ENCODE measurements around the gene ADNP.

Gene ADNP

DNA sequence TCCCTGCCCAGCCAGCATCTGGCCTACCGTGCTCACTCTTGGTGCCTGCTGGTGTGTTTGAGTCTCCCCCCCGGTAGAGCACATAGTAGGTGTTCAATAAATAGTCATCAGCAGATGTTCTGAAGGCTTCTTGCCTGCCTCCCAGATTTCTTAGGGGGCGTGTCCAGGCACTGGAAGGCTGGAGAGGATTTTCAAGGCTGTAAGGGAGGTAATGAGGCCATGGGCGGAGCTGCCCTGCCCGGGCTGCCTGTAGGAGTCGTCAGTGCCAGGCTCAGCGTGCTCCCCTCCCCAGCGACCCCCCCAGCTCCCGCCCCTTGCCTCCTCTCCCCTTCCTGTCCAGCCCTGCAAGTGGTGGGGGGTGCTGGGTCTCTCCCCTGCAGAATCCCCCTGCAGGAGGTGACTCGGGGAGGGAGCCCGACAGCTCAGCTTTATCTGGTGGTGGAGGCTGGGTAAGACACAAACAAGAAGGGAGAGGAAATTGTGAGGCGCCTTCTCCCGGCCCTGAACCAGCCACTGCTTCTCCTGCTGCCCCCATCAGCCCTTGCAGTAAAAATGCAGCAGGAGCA lies 80.4 kb downstream of the ADNP start:
- Mint-ChIP-seq H3K9me3 (no peaks in the 10 kb centered on the region), H3K27ac (no peak overlapping the region), H3K4me1 (peaks cover 19% of the 10 kb centered on the region), H3K4me3 (no peak overlapping the region), H3K36me3 (ENCODE audit: low read depth) (no peaks in the 10 kb centered on the region), H3K27me3 (ENCODE audit: low read depth) (peaks cover 24% of the 10 kb centered on the region)
- TF ChIP-seq, protein P1, sequence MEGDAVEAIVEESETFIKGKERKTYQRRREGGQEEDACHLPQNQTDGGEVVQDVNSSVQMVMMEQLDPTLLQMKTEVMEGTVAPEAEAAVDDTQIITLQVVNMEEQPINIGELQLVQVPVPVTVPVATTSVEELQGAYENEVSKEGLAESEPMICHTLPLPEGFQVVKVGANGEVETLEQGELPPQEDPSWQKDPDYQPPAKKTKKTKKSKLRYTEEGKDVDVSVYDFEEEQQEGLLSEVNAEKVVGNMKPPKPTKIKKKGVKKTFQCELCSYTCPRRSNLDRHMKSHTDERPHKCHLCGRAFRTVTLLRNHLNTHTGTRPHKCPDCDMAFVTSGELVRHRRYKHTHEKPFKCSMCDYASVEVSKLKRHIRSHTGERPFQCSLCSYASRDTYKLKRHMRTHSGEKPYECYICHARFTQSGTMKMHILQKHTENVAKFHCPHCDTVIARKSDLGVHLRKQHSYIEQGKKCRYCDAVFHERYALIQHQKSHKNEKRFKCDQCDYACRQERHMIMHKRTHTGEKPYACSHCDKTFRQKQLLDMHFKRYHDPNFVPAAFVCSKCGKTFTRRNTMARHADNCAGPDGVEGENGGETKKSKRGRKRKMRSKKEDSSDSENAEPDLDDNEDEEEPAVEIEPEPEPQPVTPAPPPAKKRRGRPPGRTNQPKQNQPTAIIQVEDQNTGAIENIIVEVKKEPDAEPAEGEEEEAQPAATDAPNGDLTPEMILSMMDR (IDR thresholded peaks at IDR 0.05; ENCODE audit: unreplicated experiment in 3 of 3): no peak

DNA sequence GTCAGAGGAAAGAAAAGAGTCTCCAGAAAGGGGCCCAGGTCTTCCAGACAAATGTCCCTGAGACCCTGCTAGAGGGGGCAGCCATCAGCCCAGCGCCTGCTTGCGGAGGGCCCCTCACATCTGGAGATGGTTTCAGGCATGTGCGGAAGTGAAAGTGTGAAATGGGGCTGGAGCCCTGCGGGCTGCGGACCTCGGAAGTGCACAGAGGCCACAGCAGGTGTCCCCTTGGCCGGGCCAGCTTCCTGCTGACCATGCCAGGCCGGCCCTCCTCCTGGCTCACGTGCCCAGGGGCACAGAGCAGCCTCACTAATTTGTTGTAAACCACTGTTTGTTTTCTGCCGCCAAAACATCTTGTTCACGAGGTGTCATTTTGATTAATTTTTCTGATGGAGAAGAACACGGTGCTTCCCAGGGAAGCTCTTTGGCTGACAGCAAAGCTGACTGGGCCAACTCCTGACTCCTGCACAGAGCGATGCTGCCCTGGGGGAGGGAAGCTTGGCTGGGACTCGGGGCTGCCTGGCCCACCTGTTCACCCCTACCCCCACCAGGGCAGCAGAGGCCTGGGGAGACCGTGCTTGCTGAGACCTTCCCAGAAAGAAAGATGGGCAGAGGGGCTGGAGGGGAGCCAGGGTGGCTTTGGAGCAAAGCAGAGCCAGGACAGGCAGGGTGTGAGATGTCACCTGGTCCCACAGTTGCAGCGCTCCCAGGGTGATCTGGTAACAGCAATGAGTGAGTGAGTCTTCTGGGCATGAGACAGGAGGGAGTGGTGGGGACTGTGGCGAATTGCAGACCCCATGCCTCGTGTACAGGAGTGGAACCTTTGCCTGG lies 82.2 kb downstream of the ADNP start:
- Mint-ChIP-seq H3K36me3 (ENCODE audit: low read depth) (no peaks in the 10 kb centered on the region), H3K4me3 (no peak overlapping the region), H3K4me1 (peaks cover 19% of the 10 kb centered on the region), H3K9me3 (no peaks in the 10 kb centered on the region), H3K27ac (peak overlapping the region in 1 of 3 experiments; percentile 5), H3K27me3 (ENCODE audit: low read depth) (peaks cover 13% of the 10 kb centered on the region)
- TF ChIP-seq, protein P1 (IDR thresholded peaks at IDR 0.05; ENCODE audit: unreplicated experiment in 3 of 3): no peak

DNA sequence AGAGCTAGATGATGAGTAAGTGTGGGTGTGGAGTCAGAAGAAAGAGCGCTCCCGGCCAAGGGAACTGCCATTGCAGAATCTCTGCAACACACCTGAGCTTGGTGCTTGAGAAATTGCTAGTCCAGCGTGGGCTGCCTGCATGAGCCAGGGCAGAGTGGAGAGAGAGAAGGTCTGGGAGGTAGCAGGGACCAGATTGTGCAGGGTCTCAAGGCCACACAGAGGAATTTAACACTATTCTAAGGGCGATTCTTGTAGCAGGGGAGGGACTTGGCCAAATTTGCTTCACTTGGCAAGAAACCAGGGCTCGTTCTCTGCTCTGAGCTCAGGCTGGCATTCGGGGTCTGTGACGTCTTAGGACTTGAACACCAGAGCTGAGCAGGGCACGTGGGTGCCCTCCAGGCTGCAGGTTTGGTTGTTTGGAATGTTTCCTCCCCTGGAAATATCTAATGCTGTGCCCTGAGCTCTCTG lies 82.9 kb downstream of the ADNP start:
- TF ChIP-seq, protein P1 (IDR thresholded peaks at IDR 0.05; ENCODE audit: unreplicated experiment in 3 of 3): no peak

DNA sequence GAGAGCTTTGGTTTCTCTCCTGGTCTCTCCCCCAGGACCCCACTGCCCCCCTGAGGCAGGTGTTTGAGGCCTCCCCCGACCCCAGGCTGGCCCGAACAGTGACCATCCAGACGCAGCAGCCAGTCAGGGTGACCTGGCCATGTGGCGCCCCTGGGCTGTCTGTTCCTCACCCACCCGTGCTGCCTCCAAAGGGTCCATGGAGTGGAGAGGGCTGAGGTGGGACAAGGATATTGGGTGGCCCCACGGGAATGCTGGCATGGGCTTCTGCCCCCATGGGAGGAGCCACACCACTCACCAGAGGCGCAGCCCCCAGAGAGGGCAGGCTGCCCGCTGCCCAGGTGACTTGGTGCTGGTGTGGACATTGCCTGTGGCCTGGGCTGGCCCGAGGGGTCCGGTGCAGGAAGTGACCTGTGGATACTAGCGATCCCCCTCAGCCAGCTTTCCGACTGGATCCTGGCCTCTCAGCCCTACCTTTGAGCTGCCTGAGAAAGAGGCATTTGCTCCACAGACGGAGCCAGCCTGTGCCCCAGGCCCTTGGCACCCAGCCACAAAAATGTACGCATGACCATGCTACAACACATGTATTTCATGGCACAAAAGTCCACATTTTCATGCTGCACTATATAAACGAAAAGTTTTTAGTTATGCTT lies 85.5 kb downstream of the ADNP start:
- no peak overlapping the region for H3K4me3 Mint-ChIP-seq
- H3K36me3 Mint-ChIP-seq (ENCODE audit: low read depth): no peaks in the 10 kb centered on the region
- TF ChIP-seq, protein P1 (IDR thresholded peaks at IDR 0.05; ENCODE audit: unreplicated experiment in 3 of 3): no peak
- H3K9me3 Mint-ChIP-seq: no peaks in the 10 kb centered on the region
- H3K27me3 Mint-ChIP-seq (ENCODE audit: low read depth): peaks cover 5% of the 10 kb centered on the region
- H3K4me1 Mint-ChIP-seq: peaks cover 19% of the 10 kb centered on the region
- H3K27ac Mint-ChIP-seq: no peak overlapping the region

More for the DNA sequence above, 82.9 kb downstream of the ADNP start:
- peak overlapping the region in 2 of 3 experiments; percentile 5 to 28 for H3K27ac Mint-ChIP-seq
- H3K9me3 Mint-ChIP-seq: no peaks in the 10 kb centered on the region
- H3K4me3 Mint-ChIP-seq: no peak overlapping the region
- no peaks in the 10 kb centered on the region for H3K36me3 Mint-ChIP-seq (ENCODE audit: low read depth)
- H3K4me1 Mint-ChIP-seq: peaks cover 19% of the 10 kb centered on the region
- peaks cover 12% of the 10 kb centered on the region for H3K27me3 Mint-ChIP-seq (ENCODE audit: low read depth)

DNA sequence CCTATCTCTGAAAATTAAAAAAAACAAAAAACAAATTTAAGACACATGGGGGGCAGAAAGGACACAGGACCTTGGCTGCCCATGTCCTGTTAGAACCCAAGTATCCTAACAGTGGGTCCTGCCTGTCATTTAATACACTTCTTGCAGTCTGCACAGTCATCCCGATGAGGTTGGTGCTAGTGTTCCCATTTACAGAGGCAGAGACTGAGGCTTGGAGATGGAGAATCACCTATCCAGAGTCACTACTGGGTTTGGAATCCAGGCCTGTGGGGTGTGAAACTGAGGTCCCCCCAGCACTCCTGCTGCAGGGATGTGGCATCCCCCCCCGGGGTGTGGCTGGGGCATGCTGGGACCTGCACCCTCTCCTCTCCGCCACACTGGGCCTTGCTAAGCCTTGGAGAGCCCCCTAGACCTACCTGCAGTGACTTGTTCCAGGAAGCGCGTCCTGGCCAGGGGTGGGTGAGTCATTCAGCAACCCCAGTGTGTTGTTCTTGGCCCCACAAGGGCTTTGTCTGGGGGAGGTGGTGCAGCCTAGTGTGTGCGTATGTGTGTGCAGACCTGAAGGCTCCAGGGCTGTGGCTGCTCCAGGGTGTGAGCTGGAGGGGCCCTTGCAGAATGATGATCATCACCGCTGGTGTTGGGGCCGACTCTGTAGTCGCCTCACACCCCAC lies 86.7 kb downstream of the ADNP start:
- no peaks in the 10 kb centered on the region for H3K27me3 Mint-ChIP-seq (ENCODE audit: low read depth)
- TF ChIP-seq, protein P1 (IDR thresholded peaks at IDR 0.05; ENCODE audit: unreplicated experiment in 3 of 3): no peak
- H3K9me3 Mint-ChIP-seq: no peaks in the 10 kb centered on the region
- no peak overlapping the region for H3K27ac Mint-ChIP-seq
- H3K4me3 Mint-ChIP-seq: no peak overlapping the region
- H3K4me1 Mint-ChIP-seq: peaks cover 17% of the 10 kb centered on the region
- no peaks in the 10 kb centered on the region for H3K36me3 Mint-ChIP-seq (ENCODE audit: low read depth)
